GM21447 (cell line): ENCODE data around the gene AGBL3.

Experiments
- ATAC-seq: cut with Tn5 transposase; IDR thresholded peaks from one replicate; pipeline ENCODE4 v1.9.1; 2021; ENCODE audit not compliant: unreplicated experiment

Gene AGBL3

GRCh38 chr7:134986363-134987251 lies at the start of gene AGBL3:
Gene AGBL3 (plus strand): TSS chr7:134986508. CDS start chr7:134987934, 1,426 bp downstream.
- ATAC-seq: peak; percentile 93

GRCh38 chr7:134936893-134937510 lies 49.3 kb upstream of the AGBL3 start:
- ATAC-seq: no peak

- ATAC-seq: no peak
These were observed 48.2 kb upstream of the AGBL3 start for GRCh38 chr7:134938141-134938540.

- ATAC-seq: no peak
These were observed 47.2 kb upstream of the AGBL3 start for GRCh38 chr7:134939136-134939535.

- no peak for ATAC-seq
These were observed 45.6 kb upstream of the AGBL3 start for GRCh38 chr7:134940729-134941128.

GRCh38 chr7:134941185-134941900 lies 45.0 kb upstream of the AGBL3 start:
- ATAC-seq: no peak

GRCh38 chr7:134941952-134942351 lies 44.4 kb upstream of the AGBL3 start:
- ATAC-seq: no peak

- ATAC-seq: no peak
These were observed 43.4 kb upstream of the AGBL3 start for GRCh38 chr7:134942690-134943466.

GRCh38 chr7:134943785-134944400 lies 42.4 kb upstream of the AGBL3 start:
- no peak for ATAC-seq

- no peak for ATAC-seq
These were observed 40.6 kb upstream of the AGBL3 start for GRCh38 chr7:134945691-134946090.

GRCh38 chr7:134946260-134946659 lies 40.0 kb upstream of the AGBL3 start:
- ATAC-seq: no peak

- ATAC-seq: no peak
These were observed 39.0 kb upstream of the AGBL3 start for GRCh38 chr7:134947329-134947728.

GRCh38 chr7:134947831-134948230 lies 38.5 kb upstream of the AGBL3 start:
- ATAC-seq: no peak

GRCh38 chr7:134948246-134948645 lies 38.1 kb upstream of the AGBL3 start:
- ATAC-seq: no peak

- ATAC-seq: no peak
These were observed 37.6 kb upstream of the AGBL3 start for GRCh38 chr7:134948736-134949135.

- ATAC-seq: no peak
These were observed 37.1 kb upstream of the AGBL3 start for GRCh38 chr7:134949171-134949570.

GRCh38 chr7:134954197-134955082 lies 31.9 kb upstream of the AGBL3 start:
- ATAC-seq: no peak

- ATAC-seq: no peak
These were observed 29.3 kb upstream of the AGBL3 start for GRCh38 chr7:134957005-134957404.

- ATAC-seq: no peak
These were observed 26.5 kb upstream of the AGBL3 start for GRCh38 chr7:134959810-134960209.
